Vagina (tissue), 2 donors: ENCODE measurements around the gene SLC66A1. TPM values are rescaled to one million over a fixed set of nuclear protein-coding genes. Genes with fewer than 3 reads are reported as not detected.

Source experiments
- DNase-seq, 2 donors: peaks; one replicate each; pipeline ENCODE4 v3.0.0-alpha.2; 2017; ENCODE audit errors: extremely low spot score in 2 of 2
- H3K27ac ChIP-seq: fragments of 200-600 bp; sonication (generic); one replicate; pipeline ENCODE4 v1.5.1; 2019
- H3K27me3 ChIP-seq: fragments of 200-600 bp; sonication (generic); one replicate; pipeline ENCODE4 v1.5.1; 2019
- H3K36me3 ChIP-seq, 2 donors: fragments of 200-600 bp; sonication (generic); one replicate each; pipeline ENCODE4 v1.5.1; 2017 to 2019
- H3K4me1 ChIP-seq: fragments of 200-600 bp; sonication (generic); one replicate; pipeline ENCODE4 v1.5.1; 2019
- H3K4me3 ChIP-seq, 2 donors: fragments of 200-600 bp; sonication (generic); 1 replicate in 1 of 2; 2 replicates in 1 of 2; pipeline ENCODE4 v1.5.1; 2016 to 2019
- H3K9me3 ChIP-seq: fragments of 200-600 bp; sonication (generic); one replicate; pipeline ENCODE4 v1.5.1; 2019
- CTCF ChIP-seq, 3 experiments: fragments of 450-650 bp in 2 of 3; fragments of 200-600 bp in 1 of 3; sonication (generic) in 1 of 3; IDR thresholded peaks; one replicate each; pipeline ENCODE4 v1.5.1; 2017 to 2019; ENCODE audit warnings: antibody characterized with exemption in 3 of 3, mild to moderate bottlenecking in 2 of 3, moderate library complexity in 2 of 3
- POLR2A ChIP-seq, 2 donors: fragments of 450-650 bp; IDR thresholded peaks; one replicate each; pipeline ENCODE4 v1.6.1; 2017; ENCODE audit warnings: antibody characterized with exemption in 2 of 2, mild to moderate bottlenecking in 2 of 2, moderate library complexity in 2 of 2
- POLR2AphosphoS5 ChIP-seq, 2 donors: sonication (generic); formaldehyde crosslinking; IDR thresholded peaks; one replicate each; pipeline ENCODE4 v1.9.0; 2017; ENCODE audit warnings: antibody characterized with exemption in 2 of 2, mild to moderate bottlenecking in 2 of 2, low read depth in 1 of 2; ENCODE audit not compliant: insufficient read depth in 1 of 2
- intact Hi-C: fragments of 100-400 bp; cut with DNase I; formaldehyde crosslinking; loops from one replicate; pipeline ENCODE4 v1.15.1; 2023
- total RNA-seq: library from RNA; depleted of rRNA; stranded (reverse); fragments of >200 nt; gene quantifications from one replicate; pipeline ENCODE4 v1.2.3, GENCODE V29; 2016

The SLC66A1 gene
- total RNA-seq, 1 donor from 2014 or later, result 21.4 TPM

- no peaks in the 10 kb centered on the region for H3K9me3 ChIP-seq
- no peaks in the 10 kb centered on the region for H3K27me3 ChIP-seq
- no peaks in the 10 kb centered on the region for H3K36me3 ChIP-seq
- H3K27ac ChIP-seq, result peak overlapping the region; percentile 87
- peaks cover 98% of the 10 kb centered on the region for H3K4me1 ChIP-seq
- H3K4me3 ChIP-seq, result no peak overlapping the region
- DNase-seq, result no peak
- intact Hi-C loops, result no loop called here
- TF ChIP-seq POLR2A (IDR thresholded peaks at IDR 0.05) (no peak), POLR2AphosphoS5 (IDR thresholded peaks at IDR 0.05; ENCODE audit: insufficient read depth in 1 of 2, low read depth in 1 of 2) (no peak), CTCF (IDR thresholded peaks at IDR 0.05) (no peak)
Observed at GRCh38 chr1:19371226-19372135, 59.4 kb downstream of the SLC66A1 start.

GRCh38 chr1:19372136-19372514, 60.0 kb downstream of the SLC66A1 start:
- DNase-seq, result no peak
- H3K27me3 ChIP-seq, result no peaks in the 10 kb centered on the region
- intact Hi-C loops, result no loop called here
- TF ChIP-seq POLR2AphosphoS5 (IDR thresholded peaks at IDR 0.05; ENCODE audit: insufficient read depth in 1 of 2, low read depth in 1 of 2), result no peak
- TF ChIP-seq POLR2A (IDR thresholded peaks at IDR 0.05), result no peak
- TF ChIP-seq CTCF (IDR thresholded peaks at IDR 0.05), result no peak
- peaks cover 93% of the 10 kb centered on the region for H3K4me1 ChIP-seq
- no peak overlapping the region for H3K4me3 ChIP-seq
- H3K36me3 ChIP-seq, result peaks cover 0 to 6% of the 10 kb centered on the region in 2 donors
- H3K27ac ChIP-seq, result peak overlapping the region; percentile 87
- no peaks in the 10 kb centered on the region for H3K9me3 ChIP-seq

GRCh38 chr1:19372602-19373001, 60.5 kb downstream of the SLC66A1 start:
- H3K9me3 ChIP-seq, result no peaks in the 10 kb centered on the region
- intact Hi-C loops, result no loop called here
- DNase-seq, result no peak
- H3K4me1 ChIP-seq, result peaks cover 89% of the 10 kb centered on the region
- H3K4me3 ChIP-seq, result no peak overlapping the region
- H3K36me3 ChIP-seq, result peaks cover 0 to 11% of the 10 kb centered on the region in 2 donors
- H3K27ac ChIP-seq, result peak overlapping the region; percentile 87
- TF ChIP-seq POLR2A (IDR thresholded peaks at IDR 0.05) (no peak), POLR2AphosphoS5 (IDR thresholded peaks at IDR 0.05; ENCODE audit: insufficient read depth in 1 of 2, low read depth in 1 of 2) (peak in 1 of 2 donors; percentile 53)
- H3K27me3 ChIP-seq, result no peaks in the 10 kb centered on the region

GRCh38 chr1:19373211-19374082, 61.3 kb downstream of the SLC66A1 start:
- peaks cover 0 to 20% of the 10 kb centered on the region in 2 donors for H3K36me3 ChIP-seq
- H3K4me3 ChIP-seq, result no peak overlapping the region
- DNase-seq, result no peak
- H3K27ac ChIP-seq, result peak overlapping the region; percentile 87
- no peaks in the 10 kb centered on the region for H3K9me3 ChIP-seq
- intact Hi-C loops, result no loop called here
- TF ChIP-seq CTCF (IDR thresholded peaks at IDR 0.05) (no peak), POLR2AphosphoS5 (IDR thresholded peaks at IDR 0.05; ENCODE audit: insufficient read depth in 1 of 2, low read depth in 1 of 2) (no peak), POLR2A (IDR thresholded peaks at IDR 0.05) (no peak)
- peaks cover 82% of the 10 kb centered on the region for H3K4me1 ChIP-seq
- no peaks in the 10 kb centered on the region for H3K27me3 ChIP-seq

- Histone ChIP-seq H3K27ac (peak overlapping the region; percentile 87), H3K27me3 (no peaks in the 10 kb centered on the region), H3K36me3 (peaks cover 0 to 22% of the 10 kb centered on the region in 2 donors), H3K9me3 (no peaks in the 10 kb centered on the region), H3K4me3 (no peak overlapping the region), H3K4me1 (peaks cover 77% of the 10 kb centered on the region)
- intact Hi-C loops, result no loop called here
- DNase-seq, result no peak
- TF ChIP-seq CTCF (IDR thresholded peaks at IDR 0.05), result no peak
- no peak for TF ChIP-seq POLR2A (IDR thresholded peaks at IDR 0.05)
- no peak for TF ChIP-seq POLR2AphosphoS5 (IDR thresholded peaks at IDR 0.05; ENCODE audit: insufficient read depth in 1 of 2, low read depth in 1 of 2)
Observed at GRCh38 chr1:19374083-19374801, 62.1 kb downstream of the SLC66A1 start.
